KMS-11 (cell line): ENCODE measurements around the gene RGS12.

Experiments used
- H2AFZ ChIP-seq: fragments of 200-600 bp; sonication (generic); 2 replicates; pipeline ENCODE4 v1.6.1; 2016; ENCODE audit warnings: antibody characterized with exemption, mixed run types, low read depth
- H3K27ac ChIP-seq: fragments of 200-600 bp; sonication (generic); 2 replicates; pipeline ENCODE4 v1.6.1; 2016; ENCODE audit warnings: mild to moderate bottlenecking, mixed run types
- H3K27me3 ChIP-seq: fragments of 200-600 bp; sonication (generic); 2 replicates; pipeline ENCODE4 v1.6.1; 2017; ENCODE audit warnings: mild to moderate bottlenecking, low read depth, mixed run types, moderate library complexity; ENCODE audit not compliant: insufficient read depth
- H3K36me3 ChIP-seq: fragments of 200-600 bp; sonication (generic); 2 replicates; pipeline ENCODE4 v1.6.1; 2017; ENCODE audit warnings: mild to moderate bottlenecking, mixed run types; ENCODE audit not compliant: insufficient read depth
- H3K4me1 ChIP-seq: fragments of 200-600 bp; sonication (generic); 2 replicates; pipeline ENCODE4 v1.6.1; 2016; ENCODE audit warnings: mild to moderate bottlenecking, low read depth, mixed run types; ENCODE audit not compliant: poor library complexity, severe bottlenecking
- H3K4me2 ChIP-seq: fragments of 200-600 bp; sonication (generic); 2 replicates; pipeline ENCODE4 v1.7.0; 2016; ENCODE audit warnings: mild to moderate bottlenecking, mixed run types
- H3K4me3 ChIP-seq: fragments of 200-600 bp; sonication (generic); IDR thresholded peaks from 2 replicates; pipeline ENCODE4 v1.6.1; 2017; ENCODE audit warnings: low read depth, low read length, mixed read lengths; ENCODE audit not compliant: insufficient read depth
- H3K79me2 ChIP-seq: fragments of 200-600 bp; sonication (generic); 2 replicates; pipeline ENCODE4 v1.6.1; 2016; ENCODE audit warnings: low read depth, mixed run types; ENCODE audit not compliant: insufficient read depth
- H3K9ac ChIP-seq: fragments of 200-600 bp; sonication (generic); 2 replicates; pipeline ENCODE4 v1.6.1; 2016; ENCODE audit warnings: mild to moderate bottlenecking, mixed run types
- H4K20me1 ChIP-seq: fragments of 200-600 bp; sonication (generic); 2 replicates; pipeline ENCODE4 v1.6.1; 2016; ENCODE audit warnings: mild to moderate bottlenecking, mixed run types; ENCODE audit not compliant: insufficient read depth
- CTCF ChIP-seq: fragments of 200-600 bp; sonication (generic); conservative IDR thresholded peaks from 2 replicates; pipeline ENCODE4 v1.6.1; 2017; ENCODE audit warnings: low read depth, mild to moderate bottlenecking, antibody characterized with exemption, low read length, moderate library complexity, mixed read lengths

Gene RGS12

GRCh38 chr4:3304831-3305609 is 12.2 kb downstream of the RGS12 start:
- Histone ChIP-seq H3K27ac (no peak overlapping the region), H3K4me3 (no peak overlapping the region)

GRCh38 chr4:3305610-3306371 is 13.0 kb downstream of the RGS12 start:
- H3K27ac ChIP-seq, result no peak overlapping the region
- no peak overlapping the region for H3K9ac ChIP-seq
- H3K79me2 ChIP-seq, result no peaks in the 10 kb centered on the region
- no peak overlapping the region for H2AFZ ChIP-seq
- no peaks in the 10 kb centered on the region for H3K27me3 ChIP-seq
- H4K20me1 ChIP-seq, result no peaks in the 10 kb centered on the region
- no peak for TF ChIP-seq CTCF
- H3K4me1 ChIP-seq, result peaks cover 4% of the 10 kb centered on the region
- H3K4me2 ChIP-seq, result no peak overlapping the region
- no peak overlapping the region for H3K4me3 ChIP-seq
- no peaks in the 10 kb centered on the region for H3K36me3 ChIP-seq

More at GRCh38 chr4:3304831-3305609, 12.2 kb downstream of the RGS12 start:
- no peaks in the 10 kb centered on the region for H4K20me1 ChIP-seq
- H3K4me2 ChIP-seq, result no peak overlapping the region
- H3K79me2 ChIP-seq, result no peaks in the 10 kb centered on the region
- H3K36me3 ChIP-seq, result no peaks in the 10 kb centered on the region
- H3K4me1 ChIP-seq, result peaks cover 4% of the 10 kb centered on the region
- no peak overlapping the region for H3K9ac ChIP-seq
- no peak overlapping the region for H2AFZ ChIP-seq
- no peak for TF ChIP-seq CTCF
- H3K27me3 ChIP-seq, result no peaks in the 10 kb centered on the region

GRCh38 chr4:3306450-3306849 is 13.6 kb downstream of the RGS12 start:
- Histone ChIP-seq H2AFZ (no peak overlapping the region), H3K9ac (no peak overlapping the region), H3K36me3 (no peaks in the 10 kb centered on the region), H3K27ac (no peak overlapping the region), H3K4me1 (peaks cover 4% of the 10 kb centered on the region), H3K4me3 (no peak overlapping the region), H3K79me2 (no peaks in the 10 kb centered on the region), H3K27me3 (no peaks in the 10 kb centered on the region), H3K4me2 (no peak overlapping the region), H4K20me1 (no peaks in the 10 kb centered on the region)
- no peak for TF ChIP-seq CTCF

GRCh38 chr4:3307060-3307459 is 14.2 kb downstream of the RGS12 start:
- Histone ChIP-seq H2AFZ (no peak overlapping the region), H3K79me2 (no peaks in the 10 kb centered on the region), H3K27me3 (no peaks in the 10 kb centered on the region), H3K36me3 (no peaks in the 10 kb centered on the region), H3K27ac (no peak overlapping the region), H3K4me3 (no peak overlapping the region), H3K4me1 (no peaks in the 10 kb centered on the region), H4K20me1 (no peaks in the 10 kb centered on the region), H3K9ac (no peak overlapping the region), H3K4me2 (no peak overlapping the region)
- no peak for TF ChIP-seq CTCF
